Muscle layer of duodenum (tissue), 2 donors: ENCODE data around the gene NOC4L.
A peak's percentile ranks its signal among the peaks of the same experiment; 100 is the strongest.

ENCODE experiments used
- H3K27ac ChIP-seq: one replicate; pipeline ENCODE4 v1.7.0; 2013; ENCODE audit warnings: mild to moderate bottlenecking, low read length
- H3K27me3 ChIP-seq: one replicate; pipeline ENCODE4 v1.7.0; 2013; ENCODE audit warnings: low read depth, mild to moderate bottlenecking, control low read depth, low read length
- H3K36me3 ChIP-seq, 2 donors: one replicate each; pipeline ENCODE4 v1.7.0; 2013; ENCODE audit warnings: low read length in 2 of 2, control low read depth in 1 of 2, mild to moderate bottlenecking in 1 of 2; ENCODE audit not compliant: insufficient read depth in 2 of 2, control insufficient read depth in 1 of 2
- H3K4me1 ChIP-seq, 2 donors: one replicate each; pipeline ENCODE4 v1.7.0; 2013; ENCODE audit warnings: low read length in 2 of 2, mild to moderate bottlenecking in 2 of 2, control low read depth in 1 of 2, moderate library complexity in 1 of 2; ENCODE audit not compliant: insufficient read depth in 2 of 2, control insufficient read depth in 1 of 2
- H3K4me3 ChIP-seq, 2 donors: one replicate each; pipeline ENCODE4 v1.7.0; 2013; ENCODE audit warnings: low read length in 2 of 2, low read depth in 1 of 2, mild to moderate bottlenecking in 1 of 2
- H3K9me3 ChIP-seq, 2 donors: one replicate each; pipeline ENCODE4 v1.7.0; 2013; ENCODE audit warnings: low read length in 2 of 2, control low read depth in 1 of 2, mild to moderate bottlenecking in 1 of 2; ENCODE audit not compliant: control insufficient read depth in 1 of 2
- donor health status: healthy.

NOC4L gene

GRCh38 chr12:132154341-132154761, 10.1 kb downstream of the NOC4L start:
- Histone ChIP-seq H3K9me3 (no peaks in the 10 kb centered on the region), H3K36me3 (peaks cover 5 to 21% of the 10 kb centered on the region in 2 donors), H3K27me3 (no peaks in the 10 kb centered on the region), H3K4me3 (peak overlapping the region; percentile 42 to 52), H3K27ac (no peak overlapping the region), H3K4me1 (peaks cover 0 to 5% of the 10 kb centered on the region in 2 donors)

GRCh38 chr12:132154941-132155770, 10.9 kb downstream of the NOC4L start:
- Histone ChIP-seq H3K27me3 (no peaks in the 10 kb centered on the region), H3K27ac (no peak overlapping the region), H3K4me3 (no peak overlapping the region), H3K9me3 (no peaks in the 10 kb centered on the region), H3K4me1 (peaks cover 0 to 5% of the 10 kb centered on the region in 2 donors), H3K36me3 (peaks cover 5 to 21% of the 10 kb centered on the region in 2 donors)

GRCh38 chr12:132155771-132156572, 11.7 kb downstream of the NOC4L start:
- no peaks in the 10 kb centered on the region for H3K9me3 ChIP-seq
- peaks cover 5 to 17% of the 10 kb centered on the region in 2 donors for H3K36me3 ChIP-seq
- peaks cover 0 to 5% of the 10 kb centered on the region in 2 donors for H3K4me1 ChIP-seq
- H3K27me3 ChIP-seq: no peaks in the 10 kb centered on the region
- H3K27ac ChIP-seq: no peak overlapping the region
- no peak overlapping the region for H3K4me3 ChIP-seq

GRCh38 chr12:132156573-132157325, 12.5 kb downstream of the NOC4L start:
- Histone ChIP-seq H3K9me3 (no peaks in the 10 kb centered on the region), H3K27ac (no peak overlapping the region), H3K36me3 (peaks cover 5 to 9% of the 10 kb centered on the region in 2 donors), H3K27me3 (no peaks in the 10 kb centered on the region), H3K4me3 (no peak overlapping the region), H3K4me1 (peaks cover 0 to 5% of the 10 kb centered on the region in 2 donors)

- H3K36me3 ChIP-seq: peaks cover 0 to 5% of the 10 kb centered on the region in 2 donors
- no peak overlapping the region for H3K27ac ChIP-seq
- H3K27me3 ChIP-seq: no peaks in the 10 kb centered on the region
- H3K4me3 ChIP-seq: no peak overlapping the region
- peaks cover 0 to 7% of the 10 kb centered on the region in 2 donors for H3K4me1 ChIP-seq
- H3K9me3 ChIP-seq: no peaks in the 10 kb centered on the region
Observed at GRCh38 chr12:132157733-132158409, 13.6 kb downstream of the NOC4L start.

GRCh38 chr12:132158677-132159554, 14.7 kb downstream of the NOC4L start:
- peaks cover 0 to 5% of the 10 kb centered on the region in 2 donors for H3K36me3 ChIP-seq
- no peaks in the 10 kb centered on the region for H3K9me3 ChIP-seq
- no peak overlapping the region for H3K27ac ChIP-seq
- no peaks in the 10 kb centered on the region for H3K27me3 ChIP-seq
- H3K4me1 ChIP-seq: peaks cover 0 to 9% of the 10 kb centered on the region in 2 donors
- H3K4me3 ChIP-seq: no peak overlapping the region

GRCh38 chr12:132159555-132160003, 15.3 kb downstream of the NOC4L start:
- Histone ChIP-seq H3K9me3 (no peaks in the 10 kb centered on the region), H3K4me1 (peaks cover 0 to 7% of the 10 kb centered on the region in 2 donors), H3K27me3 (no peaks in the 10 kb centered on the region), H3K27ac (no peak overlapping the region), H3K36me3 (peaks cover 0 to 5% of the 10 kb centered on the region in 2 donors), H3K4me3 (no peak overlapping the region)

- peaks cover 0 to 5% of the 10 kb centered on the region in 2 donors for H3K36me3 ChIP-seq
- no peaks in the 10 kb centered on the region for H3K9me3 ChIP-seq
- no peak overlapping the region for H3K27ac ChIP-seq
- H3K27me3 ChIP-seq: no peaks in the 10 kb centered on the region
- peaks cover 0 to 7% of the 10 kb centered on the region in 2 donors for H3K4me1 ChIP-seq
- no peak overlapping the region for H3K4me3 ChIP-seq
Observed at GRCh38 chr12:132160016-132160415, 15.8 kb downstream of the NOC4L start.

- no peak overlapping the region for H3K27ac ChIP-seq
- H3K36me3 ChIP-seq: peaks cover 0 to 5% of the 10 kb centered on the region in 2 donors
- no peaks in the 10 kb centered on the region for H3K27me3 ChIP-seq
- no peak overlapping the region for H3K4me3 ChIP-seq
- H3K4me1 ChIP-seq: peaks cover 0 to 7% of the 10 kb centered on the region in 2 donors
- H3K9me3 ChIP-seq: no peaks in the 10 kb centered on the region
Observed at GRCh38 chr12:132160601-132161035, 16.4 kb downstream of the NOC4L start.
